Glomerular visceral epithelial cell (primary cell): ENCODE data around the gene MAD2L2.

Experiments
- DNase-seq: peaks from one replicate; pipeline ENCODE4 v3.0.0-alpha.2; 2016; ENCODE audit errors: extremely low spot score

Gene MAD2L2

GRCh38 chr1:11682287-11682771, 1.4 kb upstream of the MAD2L2 start:
- no peak for DNase-seq

GRCh38 chr1:11680270-11681070, 478 bp downstream of the MAD2L2 start:
- DNase-seq = peak; percentile 36

- DNase-seq = no peak
Measured at GRCh38 chr1:11678442-11678841, 2.5 kb downstream of the MAD2L2 start.

- DNase-seq = no peak
Measured at GRCh38 chr1:11676386-11677103, 4.4 kb downstream of the MAD2L2 start.

- DNase-seq = no peak
Measured at GRCh38 chr1:11675325-11675724, 5.6 kb downstream of the MAD2L2 start.

- no peak for DNase-seq
Measured at GRCh38 chr1:11674488-11674887, 6.5 kb downstream of the MAD2L2 start.

- no peak for DNase-seq
Measured at GRCh38 chr1:11673089-11673769, 7.7 kb downstream of the MAD2L2 start.

GRCh38 chr1:11671544-11672286, 9.2 kb downstream of the MAD2L2 start:
- no peak for DNase-seq

GRCh38 chr1:11671205-11671543, 9.8 kb downstream of the MAD2L2 start:
- no peak for DNase-seq

- DNase-seq = no peak
Measured at GRCh38 chr1:11670747-11671146, 10.2 kb downstream of the MAD2L2 start.

- no peak for DNase-seq
Measured at GRCh38 chr1:11668516-11668915, 12.4 kb downstream of the MAD2L2 start.

GRCh38 chr1:11664336-11665065, 16.4 kb downstream of the MAD2L2 start:
- no peak for DNase-seq

- DNase-seq = no peak
Measured at GRCh38 chr1:11661103-11661502, 19.8 kb downstream of the MAD2L2 start.

GRCh38 chr1:11659748-11660147, 21.2 kb downstream of the MAD2L2 start:
- no peak for DNase-seq

GRCh38 chr1:11658542-11658941, 22.4 kb downstream of the MAD2L2 start:
- no peak for DNase-seq

GRCh38 chr1:11657654-11658053, 23.3 kb downstream of the MAD2L2 start:
- DNase-seq = no peak

- DNase-seq = no peak
Measured at GRCh38 chr1:11654939-11655808, 25.8 kb downstream of the MAD2L2 start.

GRCh38 chr1:11654137-11654938, 26.6 kb downstream of the MAD2L2 start, which contains the start of the genes FBXO2 and FBXO44:
Gene FBXO2, minus strand, starts transcription at chr1:11654429. Its CDS starts 89 bp downstream, at chr1:11654340.
Gene FBXO44, plus strand, starts transcription at chr1:11654877. Its CDS starts 959 bp downstream, at chr1:11655836.
- peak; percentile 34 for DNase-seq

- DNase-seq = no peak
Measured at GRCh38 chr1:11653861-11654136, 27.1 kb downstream of the MAD2L2 start.
